Measurements from ENCODE around the gene RP9.
A peak's percentile ranks its signal among the peaks of the same experiment; 100 is the strongest.

Gene RP9

GRCh38 chr7:33061282-33061937 is 47.8 kb downstream of the RP9 start:
- no peak for DNase-seq

GRCh38 chr7:33059635-33060034 is 49.6 kb downstream of the RP9 start:
- no peak for DNase-seq

- no peak for DNase-seq
These were observed 54.0 kb downstream of the RP9 start for GRCh38 chr7:33055158-33055557.

- peak; percentile 47 for DNase-seq
These were observed 54.8 kb downstream of the RP9 start for GRCh38 chr7:33054261-33054964.

GRCh38 chr7:33053721-33054120 is 55.5 kb downstream of the RP9 start:
- peak; percentile 72 for DNase-seq

GRCh38 chr7:33050535-33051318 is 58.5 kb downstream of the RP9 start:
- peak; percentile 79 for DNase-seq

GRCh38 chr7:33048704-33049103 is 60.5 kb downstream of the RP9 start:
- no peak for DNase-seq

GRCh38 chr7:33048257-33048656 is 60.9 kb downstream of the RP9 start:
- no peak for DNase-seq

GRCh38 chr7:33044986-33045385 is 64.2 kb downstream of the RP9 start:
- DNase-seq: no peak
